ENCODE data around the gene KLF6.

Gene KLF6

DNA sequence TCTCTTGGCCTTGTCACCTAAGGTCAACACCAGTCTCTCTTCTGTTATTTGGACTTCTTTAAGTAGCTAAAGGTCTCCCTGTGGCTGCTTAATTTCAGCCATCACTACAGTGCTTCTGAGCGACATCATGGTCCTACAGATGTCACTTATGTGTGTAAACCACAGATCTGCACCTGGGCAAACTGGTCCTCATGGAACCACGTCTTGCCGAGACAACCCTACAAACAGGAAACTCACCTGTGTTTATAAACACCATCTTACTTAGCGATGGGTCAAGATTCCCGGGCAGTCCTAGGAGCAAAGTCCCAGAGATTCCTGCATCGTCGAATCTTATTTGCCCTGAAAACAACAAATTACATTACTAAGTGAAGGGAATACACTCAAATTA lies 27.8 kb downstream of the KLF6 start:
- Histone ChIP-seq H2AFZ (ENCODE audit: low read length) (no peak overlapping the region), H3K79me2 (ENCODE audit: insufficient read depth, low read length) (no peaks in the 10 kb centered on the region), H3K9me3 (ENCODE audit: low read length) (no peaks in the 10 kb centered on the region), H3K27me3 (ENCODE audit: insufficient read depth, low read length) (no peaks in the 10 kb centered on the region), H3K27ac (ENCODE audit: low read depth, low read length, poor library complexity, severe bottlenecking) (no peak overlapping the region), H4K20me1 (ENCODE audit: insufficient read depth, low read length) (no peaks in the 10 kb centered on the region), H3K4me1 (ENCODE audit: insufficient read depth, low read length, severe bottlenecking) (peaks cover 18% of the 10 kb centered on the region), H3K36me3 (ENCODE audit: insufficient read depth, low read length) (no peaks in the 10 kb centered on the region), H3K4me2 (ENCODE audit: low read length) (no peak overlapping the region), H3K9me2 (ENCODE audit: low read depth, low read length) (no peaks in the 10 kb centered on the region), H3F3A (ENCODE audit: insufficient read depth, low read length) (no peaks in the 10 kb centered on the region), H3K4me3 (ENCODE audit: low read depth, low read length, poor library complexity, severe bottlenecking) (no peak overlapping the region), H3K9ac (ENCODE audit: low read length) (no peak overlapping the region)
- TF ChIP-seq EZH2 (IDR thresholded peaks at IDR 0.05; ENCODE audit: borderline replicate concordance, low read length) (no peak), CTCF (IDR thresholded peaks at IDR 0.05; ENCODE audit: low read length) (no peak)

DNA sequence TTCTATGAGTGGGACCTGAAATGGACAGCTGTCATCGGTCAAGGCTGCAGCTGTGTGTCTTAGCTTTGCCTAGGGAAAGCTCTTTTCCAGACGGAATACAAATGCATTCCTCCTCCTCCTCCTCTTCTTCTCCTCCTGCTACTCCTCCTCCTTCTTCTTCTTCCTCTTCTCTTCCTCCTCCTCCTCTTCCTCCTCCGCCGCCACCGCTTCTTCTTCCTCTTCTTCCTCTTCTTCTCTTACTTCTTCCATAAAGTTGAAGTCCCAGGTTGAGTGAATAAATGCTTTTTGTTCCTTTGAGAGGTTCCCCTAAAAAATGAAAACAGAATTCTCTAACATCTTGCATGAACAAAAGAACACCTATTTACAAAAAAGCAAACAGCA lies 28.7 kb downstream of the KLF6 start:
- H2AFZ ChIP-seq (ENCODE audit: low read length): no peak overlapping the region
- H3K79me2 ChIP-seq (ENCODE audit: insufficient read depth, low read length): no peaks in the 10 kb centered on the region
- H3K4me3 ChIP-seq (ENCODE audit: low read depth, low read length, poor library complexity, severe bottlenecking): no peak overlapping the region
- TF ChIP-seq EZH2 (IDR thresholded peaks at IDR 0.05; ENCODE audit: borderline replicate concordance, low read length): no peak
- no peak for TF ChIP-seq CTCF (IDR thresholded peaks at IDR 0.05; ENCODE audit: low read length)
- H3K9me3 ChIP-seq (ENCODE audit: low read length): no peaks in the 10 kb centered on the region
- H3K9ac ChIP-seq (ENCODE audit: low read length): no peak overlapping the region
- H3K27ac ChIP-seq (ENCODE audit: low read depth, low read length, poor library complexity, severe bottlenecking): no peak overlapping the region
- no peaks in the 10 kb centered on the region for H3K9me2 ChIP-seq (ENCODE audit: low read depth, low read length)
- no peaks in the 10 kb centered on the region for H3K27me3 ChIP-seq (ENCODE audit: insufficient read depth, low read length)
- H3K36me3 ChIP-seq (ENCODE audit: insufficient read depth, low read length): no peaks in the 10 kb centered on the region
- H3K4me2 ChIP-seq (ENCODE audit: low read length): no peak overlapping the region
- H3K4me1 ChIP-seq (ENCODE audit: insufficient read depth, low read length, severe bottlenecking): peaks cover 15% of the 10 kb centered on the region
- no peaks in the 10 kb centered on the region for H4K20me1 ChIP-seq (ENCODE audit: insufficient read depth, low read length)
- H3F3A ChIP-seq (ENCODE audit: insufficient read depth, low read length): no peaks in the 10 kb centered on the region

DNA sequence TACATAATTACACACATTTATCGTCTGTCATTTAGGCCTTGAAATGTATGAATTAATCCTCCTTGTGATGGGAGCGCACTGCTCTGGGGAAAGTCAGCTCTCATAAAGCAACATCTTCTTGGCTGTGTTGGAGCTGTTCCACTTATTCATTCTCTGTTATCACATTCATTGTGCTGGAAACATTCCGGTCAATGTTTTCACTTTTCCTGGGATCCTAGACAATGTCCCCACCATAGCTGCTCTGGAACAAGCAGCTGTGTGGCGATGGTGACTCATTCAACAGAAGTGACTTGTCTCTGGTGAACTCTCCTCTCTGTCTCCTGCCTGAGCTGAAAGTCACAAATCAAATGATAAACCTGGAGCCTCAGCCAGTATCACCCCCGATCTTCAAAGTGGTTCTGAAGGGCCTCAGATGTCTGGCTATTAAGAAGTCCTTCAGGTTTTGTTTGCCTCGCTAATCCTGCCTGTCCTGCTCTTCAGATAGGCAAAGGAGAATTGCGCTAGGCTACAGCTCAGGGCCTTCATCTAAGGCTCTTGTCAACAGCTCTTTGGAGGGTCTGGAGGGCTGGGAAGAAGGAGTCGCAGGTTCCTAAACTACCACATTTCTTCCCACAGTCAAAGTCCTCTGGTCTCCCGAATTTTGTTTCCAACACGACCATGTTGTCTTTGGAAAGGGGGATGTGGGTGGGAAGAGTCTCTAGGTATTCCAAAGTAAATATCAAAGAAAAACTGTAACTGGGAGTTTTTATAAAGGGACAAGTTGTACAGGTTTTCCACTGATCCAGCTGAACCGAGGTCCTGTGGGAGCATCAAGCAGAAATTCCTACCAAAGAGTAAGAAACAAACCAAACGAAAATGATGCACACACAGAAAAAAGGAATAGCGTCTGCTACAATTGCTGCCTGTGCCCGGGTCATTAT lies 29.3 kb downstream of the KLF6 start:
- H3K9me2 ChIP-seq (ENCODE audit: low read depth, low read length): no peaks in the 10 kb centered on the region
- H3K9ac ChIP-seq (ENCODE audit: low read length): no peak overlapping the region
- H3K4me2 ChIP-seq (ENCODE audit: low read length): no peak overlapping the region
- peaks cover 8% of the 10 kb centered on the region for H3K4me1 ChIP-seq (ENCODE audit: insufficient read depth, low read length, severe bottlenecking)
- H3K36me3 ChIP-seq (ENCODE audit: insufficient read depth, low read length): no peaks in the 10 kb centered on the region
- no peak overlapping the region for H2AFZ ChIP-seq (ENCODE audit: low read length)
- no peaks in the 10 kb centered on the region for H3K79me2 ChIP-seq (ENCODE audit: insufficient read depth, low read length)
- H3K27me3 ChIP-seq (ENCODE audit: insufficient read depth, low read length): no peaks in the 10 kb centered on the region
- TF ChIP-seq CTCF (IDR thresholded peaks at IDR 0.05; ENCODE audit: low read length): no peak
- TF ChIP-seq EZH2 (IDR thresholded peaks at IDR 0.05; ENCODE audit: borderline replicate concordance, low read length): no peak
- H4K20me1 ChIP-seq (ENCODE audit: insufficient read depth, low read length): no peaks in the 10 kb centered on the region
- no peaks in the 10 kb centered on the region for H3K9me3 ChIP-seq (ENCODE audit: low read length)
- H3F3A ChIP-seq (ENCODE audit: insufficient read depth, low read length): no peaks in the 10 kb centered on the region
- no peak overlapping the region for H3K27ac ChIP-seq (ENCODE audit: low read depth, low read length, poor library complexity, severe bottlenecking)
- H3K4me3 ChIP-seq (ENCODE audit: low read depth, low read length, poor library complexity, severe bottlenecking): no peak overlapping the region

Measured in OCI-LY1 (cell line).